ENCODE results near the gene MRTFA.

DNA sequence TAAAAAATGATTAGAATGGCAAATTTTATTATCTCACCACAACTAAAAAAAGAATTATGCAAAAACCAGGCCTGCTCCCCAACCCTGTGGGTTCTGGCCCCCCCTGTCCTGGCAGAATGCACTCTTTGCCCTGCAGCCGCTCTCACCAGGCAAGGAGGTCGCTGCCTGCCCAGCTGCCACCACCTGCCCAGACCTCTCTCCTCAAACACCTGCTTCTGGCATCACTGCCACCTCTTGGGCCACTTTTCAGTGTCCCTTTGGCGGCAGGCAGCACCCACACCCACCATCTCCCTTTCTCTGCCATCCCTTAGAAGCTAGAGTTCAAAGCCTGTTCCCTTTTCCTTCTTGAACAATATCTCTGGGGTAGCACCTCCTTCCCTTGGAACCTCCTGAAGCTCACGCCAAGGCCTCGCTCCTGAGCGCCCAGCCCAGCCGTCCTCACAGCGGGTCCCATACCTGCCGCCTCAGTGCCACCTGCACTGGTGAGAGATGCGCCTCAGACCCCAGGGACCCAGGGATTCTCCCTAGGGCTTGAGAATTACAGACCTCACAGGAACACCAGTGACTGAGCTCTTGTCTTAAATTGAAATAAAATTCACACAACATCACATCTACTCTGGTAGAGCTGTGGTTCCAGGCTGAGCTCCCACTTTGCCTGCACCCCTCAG lies 221.5 kb downstream of the MRTFA start:
- TF ChIP-seq, protein P1, sequence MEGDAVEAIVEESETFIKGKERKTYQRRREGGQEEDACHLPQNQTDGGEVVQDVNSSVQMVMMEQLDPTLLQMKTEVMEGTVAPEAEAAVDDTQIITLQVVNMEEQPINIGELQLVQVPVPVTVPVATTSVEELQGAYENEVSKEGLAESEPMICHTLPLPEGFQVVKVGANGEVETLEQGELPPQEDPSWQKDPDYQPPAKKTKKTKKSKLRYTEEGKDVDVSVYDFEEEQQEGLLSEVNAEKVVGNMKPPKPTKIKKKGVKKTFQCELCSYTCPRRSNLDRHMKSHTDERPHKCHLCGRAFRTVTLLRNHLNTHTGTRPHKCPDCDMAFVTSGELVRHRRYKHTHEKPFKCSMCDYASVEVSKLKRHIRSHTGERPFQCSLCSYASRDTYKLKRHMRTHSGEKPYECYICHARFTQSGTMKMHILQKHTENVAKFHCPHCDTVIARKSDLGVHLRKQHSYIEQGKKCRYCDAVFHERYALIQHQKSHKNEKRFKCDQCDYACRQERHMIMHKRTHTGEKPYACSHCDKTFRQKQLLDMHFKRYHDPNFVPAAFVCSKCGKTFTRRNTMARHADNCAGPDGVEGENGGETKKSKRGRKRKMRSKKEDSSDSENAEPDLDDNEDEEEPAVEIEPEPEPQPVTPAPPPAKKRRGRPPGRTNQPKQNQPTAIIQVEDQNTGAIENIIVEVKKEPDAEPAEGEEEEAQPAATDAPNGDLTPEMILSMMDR (IDR thresholded peaks at IDR 0.05) = no peak
- TF ChIP-seq POLR2A (IDR thresholded peaks at IDR 0.05) (no peak), EP300 (IDR thresholded peaks at IDR 0.05) (no peak), POLR2AphosphoS5 (IDR thresholded peaks at IDR 0.05) (no peak)
